Calu3 (cell line): Measurements from ENCODE around the gene FAM53A. TPM values are rescaled to one million over a fixed set of nuclear protein-coding genes. Genes with fewer than 3 reads are reported as not detected.

Experiments
- BruUV-seq: library from RNA; stranded (reverse); fragments of 400-500 nt; replicated peaks from 2 replicates; lab custom pipeline; 2021; lab: Mats Ljungman, UMichigan
- CTCF ChIA-PET: fragments of 300-600 bp; sonication (Branson Sonifier 250); formaldehyde crosslinking; loops from one replicate; lab custom pipeline; 2022; ENCODE audit warnings: antibody characterized with exemption; lab: Charles Lee
- DNase-seq: peaks from one replicate; pipeline ENCODE4 v3.0.0; 2022
- H3K27ac Mint-ChIP-seq: one replicate; pipeline ENCODE4 v1.8.0; 2022; ENCODE audit warnings: mixed read lengths; ENCODE audit not compliant: unreplicated experiment
- H3K27me3 Mint-ChIP-seq: one replicate; pipeline ENCODE4 v1.8.0; 2022; ENCODE audit warnings: mixed read lengths; ENCODE audit not compliant: unreplicated experiment
- H3K36me3 Mint-ChIP-seq: one replicate; pipeline ENCODE4 v1.8.0; 2022; ENCODE audit warnings: mild to moderate bottlenecking, moderate library complexity, mixed read lengths; ENCODE audit not compliant: insufficient read depth, unreplicated experiment
- H3K4me1 Mint-ChIP-seq: one replicate; pipeline ENCODE4 v1.8.0; 2022; ENCODE audit warnings: mild to moderate bottlenecking, low read depth, mixed read lengths; ENCODE audit not compliant: unreplicated experiment
- H3K4me3 Mint-ChIP-seq: one replicate; pipeline ENCODE4 v1.8.0; 2022; ENCODE audit warnings: mild to moderate bottlenecking, low read depth, moderate library complexity, mixed read lengths; ENCODE audit not compliant: unreplicated experiment
- H3K9me3 Mint-ChIP-seq: one replicate; pipeline ENCODE4 v1.8.0; 2022; ENCODE audit warnings: low read depth, mixed read lengths; ENCODE audit not compliant: unreplicated experiment
- intact Hi-C: fragments of 100-400 bp; cut with micrococcal nuclease; formaldehyde crosslinking; loops from one replicate; pipeline ENCODE4 v1.10.0; 2022; ENCODE audit not compliant: unreplicated experiment
- total RNA-seq: library from RNA; stranded (reverse); gene quantifications from 2 replicates; pipeline ENCODE4 v1.2.3, GENCODE V29; 2022
- TF ChIP-seq, protein P1 (sequence below): fragments of 200-600 bp; IDR thresholded peaks from one replicate; pipeline ENCODE4 v1.8.0; 2022; ENCODE audit warnings: antibody characterized with exemption; ENCODE audit not compliant: unreplicated experiment

The FAM53A gene
- total RNA-seq, 1 experiment from 2014 or later, result 7.3 TPM

DNA sequence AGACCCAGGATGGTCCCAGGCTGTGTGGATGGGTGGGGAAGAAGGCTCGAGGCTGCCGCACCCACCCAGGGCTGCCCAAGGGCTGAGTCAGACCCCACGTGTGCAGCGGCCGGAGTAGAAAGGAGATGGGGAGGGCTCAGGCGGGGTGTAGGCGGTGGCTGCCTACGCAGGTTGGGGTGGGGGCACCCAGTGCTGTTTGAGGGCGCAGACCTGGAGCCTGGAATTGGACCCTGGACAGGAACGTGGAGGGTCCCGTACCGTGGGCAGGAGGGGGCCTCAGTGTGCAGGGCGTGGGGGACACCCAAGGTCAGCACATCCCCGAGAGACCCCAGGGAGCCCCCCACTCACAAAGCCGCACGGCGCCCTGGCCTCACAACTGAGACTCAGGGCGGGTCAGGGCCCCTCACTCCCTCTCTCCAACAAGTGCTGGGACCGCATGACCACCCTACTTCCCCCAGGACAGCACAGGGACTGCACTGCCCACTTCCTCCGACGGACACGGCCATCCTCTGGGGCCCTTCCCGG lies 79.9 kb downstream of the FAM53A start:
- Mint-ChIP-seq H3K9me3 (no peaks in the 10 kb centered on the region), H3K4me3 (peak overlapping the region; percentile 47), H3K36me3 (no peaks in the 10 kb centered on the region), H3K27ac (no peak overlapping the region), H3K27me3 (peaks cover 41% of the 10 kb centered on the region), H3K4me1 (peaks cover 15% of the 10 kb centered on the region)
- TF ChIP-seq, protein P1, sequence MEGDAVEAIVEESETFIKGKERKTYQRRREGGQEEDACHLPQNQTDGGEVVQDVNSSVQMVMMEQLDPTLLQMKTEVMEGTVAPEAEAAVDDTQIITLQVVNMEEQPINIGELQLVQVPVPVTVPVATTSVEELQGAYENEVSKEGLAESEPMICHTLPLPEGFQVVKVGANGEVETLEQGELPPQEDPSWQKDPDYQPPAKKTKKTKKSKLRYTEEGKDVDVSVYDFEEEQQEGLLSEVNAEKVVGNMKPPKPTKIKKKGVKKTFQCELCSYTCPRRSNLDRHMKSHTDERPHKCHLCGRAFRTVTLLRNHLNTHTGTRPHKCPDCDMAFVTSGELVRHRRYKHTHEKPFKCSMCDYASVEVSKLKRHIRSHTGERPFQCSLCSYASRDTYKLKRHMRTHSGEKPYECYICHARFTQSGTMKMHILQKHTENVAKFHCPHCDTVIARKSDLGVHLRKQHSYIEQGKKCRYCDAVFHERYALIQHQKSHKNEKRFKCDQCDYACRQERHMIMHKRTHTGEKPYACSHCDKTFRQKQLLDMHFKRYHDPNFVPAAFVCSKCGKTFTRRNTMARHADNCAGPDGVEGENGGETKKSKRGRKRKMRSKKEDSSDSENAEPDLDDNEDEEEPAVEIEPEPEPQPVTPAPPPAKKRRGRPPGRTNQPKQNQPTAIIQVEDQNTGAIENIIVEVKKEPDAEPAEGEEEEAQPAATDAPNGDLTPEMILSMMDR, result no peak
- CTCF ChIA-PET, result interaction anchor here (0.7 to 1.4 kb wide), 2 partner anchors 235 to 248 kb away, joined by 4 to 5 read pairs; no protein-coding TSS in a partner anchor
- peak; percentile 20 for DNase-seq
- no TSS peak for BruUV-seq
- intact Hi-C loops, result no loop called here

DNA sequence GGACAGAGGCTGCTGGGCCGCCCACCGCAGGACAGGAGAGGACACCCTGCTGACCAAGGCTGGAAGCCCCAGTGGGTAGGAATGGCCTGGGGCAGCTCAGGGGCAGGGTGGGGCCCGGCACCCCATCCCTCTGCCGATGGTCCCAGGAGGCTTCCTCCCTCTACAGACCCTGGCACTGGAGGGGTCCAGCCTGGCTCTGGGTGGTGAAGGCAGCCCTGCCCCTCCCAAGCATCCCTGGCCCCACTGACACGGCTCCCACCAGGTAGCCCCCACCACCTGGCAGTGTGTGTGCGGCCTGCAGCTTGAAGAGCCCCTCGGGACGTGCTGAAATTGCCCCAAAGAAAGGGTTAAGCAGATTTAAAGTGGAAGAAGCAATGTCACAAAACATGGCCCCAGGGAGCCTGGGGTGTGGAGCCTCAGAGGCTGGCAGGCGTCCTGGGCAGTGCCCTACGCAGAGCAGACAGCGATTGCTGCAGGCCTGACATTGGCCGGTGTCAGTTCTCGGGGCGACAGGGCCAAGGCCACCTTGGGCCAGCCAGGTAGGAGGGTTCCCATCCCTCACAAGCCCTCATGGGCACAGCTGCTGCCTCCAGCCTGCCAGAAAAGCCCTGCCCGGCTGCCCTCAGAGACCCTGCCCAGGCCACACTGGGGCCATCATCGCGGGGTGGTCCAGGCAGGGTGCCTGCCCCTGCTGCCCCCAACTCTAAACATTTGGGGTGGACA lies 80.5 kb downstream of the FAM53A start:
- H3K36me3 Mint-ChIP-seq, result no peaks in the 10 kb centered on the region
- no peak for DNase-seq
- BruUV-seq, result no TSS peak
- intact Hi-C loops, result no loop called here
- H3K27ac Mint-ChIP-seq, result no peak overlapping the region
- peaks cover 41% of the 10 kb centered on the region for H3K27me3 Mint-ChIP-seq
- no peak overlapping the region for H3K4me3 Mint-ChIP-seq
- TF ChIP-seq, protein P1, result no peak
- peaks cover 15% of the 10 kb centered on the region for H3K4me1 Mint-ChIP-seq
- CTCF ChIA-PET, result no interaction called here
- no peaks in the 10 kb centered on the region for H3K9me3 Mint-ChIP-seq

DNA sequence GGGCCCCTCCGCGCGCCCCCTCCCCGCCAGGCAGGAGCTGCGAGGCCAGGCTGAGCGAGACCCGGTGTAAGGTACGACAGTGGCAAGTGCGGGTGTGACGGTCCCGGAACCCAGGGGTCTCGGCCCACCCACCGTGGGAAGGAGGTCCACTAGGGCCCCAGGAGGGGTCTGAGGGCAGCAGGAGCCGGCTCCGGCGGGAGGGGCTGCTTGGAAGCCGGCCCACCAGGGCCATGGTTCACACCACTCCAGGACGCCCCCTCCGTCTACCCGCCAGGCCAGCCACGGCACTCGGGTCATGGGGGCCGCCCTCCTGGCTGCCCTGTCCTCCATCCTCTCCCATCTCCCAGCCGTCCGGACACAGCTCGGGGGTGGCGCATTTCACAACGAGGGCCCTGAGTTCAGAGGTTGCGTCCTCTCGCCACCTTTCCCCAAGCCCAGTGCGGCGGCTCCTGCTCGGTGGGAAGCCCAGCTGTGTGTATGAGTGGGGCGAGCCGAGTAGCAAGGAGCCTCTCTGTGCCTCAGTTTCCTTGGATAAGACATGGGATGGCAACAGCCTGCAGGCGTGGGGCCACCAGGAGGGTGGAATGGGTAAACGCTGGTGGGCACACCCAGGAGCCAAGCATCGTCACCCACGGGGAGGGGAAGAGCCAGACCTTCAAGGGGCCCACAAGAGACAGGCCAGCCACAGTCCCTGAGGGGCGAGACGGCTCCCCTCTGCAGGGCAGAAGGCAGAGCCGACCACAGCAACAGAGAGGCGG lies 81.3 kb downstream of the FAM53A start:
- peaks cover 41% of the 10 kb centered on the region for H3K27me3 Mint-ChIP-seq
- CTCF ChIA-PET, result no interaction called here
- TF ChIP-seq, protein P1, result no peak
- H3K36me3 Mint-ChIP-seq, result no peaks in the 10 kb centered on the region
- BruUV-seq, result no TSS peak
- DNase-seq, result no peak
- intact Hi-C loops, result no loop called here
- H3K4me3 Mint-ChIP-seq, result no peak overlapping the region
- no peak overlapping the region for H3K27ac Mint-ChIP-seq
- H3K9me3 Mint-ChIP-seq, result no peaks in the 10 kb centered on the region
- H3K4me1 Mint-ChIP-seq, result peaks cover 15% of the 10 kb centered on the region

DNA sequence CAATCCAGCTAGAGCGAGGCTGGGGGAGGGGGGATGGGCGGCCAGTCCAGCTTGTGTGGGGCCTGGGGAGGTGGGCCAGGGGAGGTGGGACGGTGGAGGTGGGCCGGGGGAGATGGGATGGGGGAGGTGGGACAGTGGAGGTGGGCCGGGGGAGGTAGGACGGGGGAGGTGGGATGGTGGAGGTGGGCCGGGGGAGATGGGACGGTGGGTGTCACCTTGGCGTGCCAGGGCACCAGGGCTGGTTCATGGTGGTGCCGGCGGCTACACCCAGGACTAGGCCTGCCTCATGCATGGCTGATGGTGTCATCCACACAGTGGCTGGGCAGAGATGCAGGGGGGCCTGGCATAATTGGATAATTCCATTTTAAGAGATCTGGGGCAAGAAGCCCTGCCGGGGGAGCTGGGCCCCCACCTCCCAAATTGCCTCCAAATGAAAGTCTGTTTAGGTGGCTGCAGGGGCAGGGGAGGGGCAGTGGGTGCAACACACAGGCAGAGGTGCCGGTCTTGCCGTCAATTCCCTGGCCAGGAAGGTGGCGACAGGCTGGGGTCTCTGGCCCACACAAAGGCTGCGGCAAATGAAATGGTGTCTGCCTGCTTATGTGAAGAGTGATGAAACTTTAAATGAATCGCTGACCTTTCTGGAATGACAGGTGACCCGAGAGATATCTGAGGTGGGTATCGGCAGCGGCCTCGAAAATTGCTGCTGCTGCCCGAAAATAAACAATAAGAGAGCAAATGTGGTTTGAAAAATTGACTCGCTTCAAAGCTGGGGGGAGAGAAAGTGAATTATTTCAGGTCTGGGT lies 82.1 kb downstream of the FAM53A start:
- Mint-ChIP-seq H3K27me3 (peaks cover 41% of the 10 kb centered on the region), H3K9me3 (no peaks in the 10 kb centered on the region), H3K36me3 (no peaks in the 10 kb centered on the region), H3K27ac (no peak overlapping the region), H3K4me3 (no peak overlapping the region), H3K4me1 (peaks cover 15% of the 10 kb centered on the region)
- CTCF ChIA-PET, result no interaction called here
- TF ChIP-seq, protein P1, result no peak
- BruUV-seq, result no TSS peak
- no peak for DNase-seq
- intact Hi-C loops, result no loop called here
